ENCODE results near the gene MESP2. TPM values are rescaled to one million over a fixed set of nuclear protein-coding genes. Genes with fewer than 3 reads are reported as not detected.
A peak's percentile ranks its signal among the peaks of the same experiment; 100 is the strongest.

Gene MESP2
- total and polyA plus RNA-seq, 2 donors (not counting 1 experiment from before 2014, with no cell fraction given) = 0.99 TPM; not detected in 1

GRCh38 chr15:89732451-89733172 lies 43.5 kb upstream of the MESP2 start:
- no peak overlapping the region for H3K27ac ChIP-seq (ENCODE audit: insufficient read depth, low read length)
- no peak overlapping the region for H3K9ac ChIP-seq (ENCODE audit: insufficient read depth, low read length)
- H3K4me3 ChIP-seq (replicated peaks in 1 of 4; ENCODE audit: control extremely low read depth in 1 of 4, insufficient read depth in 1 of 4, low read depth in 3 of 4, low read length in 4 of 4) = no peak overlapping the region
- H3K27me3 ChIP-seq (ENCODE audit: control insufficient read depth, insufficient read depth, low read length) = peaks cover 35% of the 10 kb centered on the region
- H3K4me2 ChIP-seq (ENCODE audit: extremely low read depth, insufficient read depth, low read length) = no peak overlapping the region
- no peak for DNase-seq (ENCODE audit: low read depth in 2 of 2)
- H3K4me1 ChIP-seq (ENCODE audit: control insufficient read depth, extremely low read depth, insufficient read depth, low read length) = no peaks in the 10 kb centered on the region
- no peaks in the 10 kb centered on the region for H3K79me2 ChIP-seq (ENCODE audit: control insufficient read depth, insufficient read depth, low read length)
- H2AFZ ChIP-seq (ENCODE audit: low read length) = no peak overlapping the region
- no peaks in the 10 kb centered on the region for H3K9me3 ChIP-seq (ENCODE audit: control insufficient read depth, insufficient read depth, low read depth, low read length)
- no peaks in the 10 kb centered on the region for H4K20me1 ChIP-seq (ENCODE audit: control insufficient read depth, extremely low read depth, insufficient read depth, low read length)
- no peaks in the 10 kb centered on the region for H3K36me3 ChIP-seq (ENCODE audit: control insufficient read depth, insufficient read depth, low read length)
- TF ChIP-seq EZH2 (IDR thresholded peaks at IDR 0.05; ENCODE audit: low read length, missing control alignments) (no peak), CTCF (conservative IDR thresholded peaks at IDR 0.05 in 1 of 2, IDR thresholded peaks at IDR 0.05 in 1 of 2; ENCODE audit: low read depth in 1 of 2, low read length in 2 of 2) (no peak)

GRCh38 chr15:89735773-89736172 lies 40.4 kb upstream of the MESP2 start:
- no peaks in the 10 kb centered on the region for H4K20me1 ChIP-seq (ENCODE audit: control insufficient read depth, extremely low read depth, insufficient read depth, low read length)
- no peak overlapping the region for H3K9ac ChIP-seq (ENCODE audit: insufficient read depth, low read length)
- no peaks in the 10 kb centered on the region for H3K9me3 ChIP-seq (ENCODE audit: control insufficient read depth, insufficient read depth, low read depth, low read length)
- TF ChIP-seq CTCF (conservative IDR thresholded peaks at IDR 0.05 in 1 of 2, IDR thresholded peaks at IDR 0.05 in 1 of 2; ENCODE audit: low read depth in 1 of 2, low read length in 2 of 2) = no peak
- TF ChIP-seq EZH2 (IDR thresholded peaks at IDR 0.05; ENCODE audit: low read length, missing control alignments) = no peak
- H3K36me3 ChIP-seq (ENCODE audit: control insufficient read depth, insufficient read depth, low read length) = no peaks in the 10 kb centered on the region
- peaks cover 26% of the 10 kb centered on the region for H3K27me3 ChIP-seq (ENCODE audit: control insufficient read depth, insufficient read depth, low read length)
- DNase-seq (ENCODE audit: low read depth in 2 of 2) = no peak
- H3K4me3 ChIP-seq (replicated peaks in 1 of 4; ENCODE audit: control extremely low read depth in 1 of 4, insufficient read depth in 1 of 4, low read depth in 3 of 4, low read length in 4 of 4) = no peak overlapping the region
- no peaks in the 10 kb centered on the region for H3K79me2 ChIP-seq (ENCODE audit: control insufficient read depth, insufficient read depth, low read length)
- H3K4me2 ChIP-seq (ENCODE audit: extremely low read depth, insufficient read depth, low read length) = no peak overlapping the region
- no peak overlapping the region for H2AFZ ChIP-seq (ENCODE audit: low read length)
- no peaks in the 10 kb centered on the region for H3K4me1 ChIP-seq (ENCODE audit: control insufficient read depth, extremely low read depth, insufficient read depth, low read length)
- no peak overlapping the region for H3K27ac ChIP-seq (ENCODE audit: insufficient read depth, low read length)

- no peak overlapping the region for H3K4me3 ChIP-seq (replicated peaks in 1 of 4; ENCODE audit: control extremely low read depth in 1 of 4, insufficient read depth in 1 of 4, low read depth in 3 of 4, low read length in 4 of 4)
- peak; percentile 81 to 84 for TF ChIP-seq CTCF (conservative IDR thresholded peaks at IDR 0.05 in 1 of 2, IDR thresholded peaks at IDR 0.05 in 1 of 2; ENCODE audit: low read depth in 1 of 2, low read length in 2 of 2)
- TF ChIP-seq EZH2 (IDR thresholded peaks at IDR 0.05; ENCODE audit: low read length, missing control alignments) = no peak
- H2AFZ ChIP-seq (ENCODE audit: low read length) = no peak overlapping the region
- peaks cover 10% of the 10 kb centered on the region for H3K27me3 ChIP-seq (ENCODE audit: control insufficient read depth, insufficient read depth, low read length)
- no peaks in the 10 kb centered on the region for H3K36me3 ChIP-seq (ENCODE audit: control insufficient read depth, insufficient read depth, low read length)
- no peak overlapping the region for H3K27ac ChIP-seq (ENCODE audit: insufficient read depth, low read length)
- peak; percentile 56 to 76 for DNase-seq (ENCODE audit: low read depth in 2 of 2)
- H3K9ac ChIP-seq (ENCODE audit: insufficient read depth, low read length) = no peak overlapping the region
- no peak overlapping the region for H3K4me2 ChIP-seq (ENCODE audit: extremely low read depth, insufficient read depth, low read length)
- no peaks in the 10 kb centered on the region for H3K4me1 ChIP-seq (ENCODE audit: control insufficient read depth, extremely low read depth, insufficient read depth, low read length)
- H3K9me3 ChIP-seq (ENCODE audit: control insufficient read depth, insufficient read depth, low read depth, low read length) = no peaks in the 10 kb centered on the region
- no peaks in the 10 kb centered on the region for H3K79me2 ChIP-seq (ENCODE audit: control insufficient read depth, insufficient read depth, low read length)
- no peaks in the 10 kb centered on the region for H4K20me1 ChIP-seq (ENCODE audit: control insufficient read depth, extremely low read depth, insufficient read depth, low read length)
Measured at GRCh38 chr15:89740137-89740536, 36.0 kb upstream of the MESP2 start.
